ENCODE results near the gene DVL1.

Gene DVL1

GRCh38 chr1:1353389-1354151 lies 4.4 kb upstream of the DVL1 start:
- H4K20me1 ChIP-seq (ENCODE audit: insufficient read depth, low read length): no peaks in the 10 kb centered on the region
- H2AFZ ChIP-seq (ENCODE audit: low read depth, low read length): no peak overlapping the region
- H3K9me3 ChIP-seq (ENCODE audit: insufficient read depth, low read length): no peaks in the 10 kb centered on the region
- H3K36me3 ChIP-seq (replicated peaks; ENCODE audit: low read depth, low read length): no peaks in the 10 kb centered on the region
- H3K4me3 ChIP-seq (ENCODE audit: low read length): no peak overlapping the region
- no peak overlapping the region for H3K4me2 ChIP-seq (ENCODE audit: low read length)
- no peak for TF ChIP-seq EZH2phosphoT487 (IDR thresholded peaks at IDR 0.05; ENCODE audit: low read depth)
- TF ChIP-seq CTCF (IDR thresholded peaks at IDR 0.05; ENCODE audit: low read depth, low read length): no peak
- peaks cover 22% of the 10 kb centered on the region; the same call in 1 of the 2 replicates for H3K4me1 ChIP-seq (ENCODE audit: low read length)
- H3K27ac ChIP-seq (ENCODE audit: low read length): no peak overlapping the region
- H3K9ac ChIP-seq (ENCODE audit: low read length): no peak overlapping the region
- peaks cover 3% of the 10 kb centered on the region; the same call in 1 of the 2 replicates for H3K79me2 ChIP-seq (ENCODE audit: low read length)
- H3K27me3 ChIP-seq (ENCODE audit: low read depth, low read length): peaks cover 10% of the 10 kb centered on the region

GRCh38 chr1:1352786-1353388 lies 3.7 kb upstream of the DVL1 start:
- Histone ChIP-seq H3K9ac (ENCODE audit: low read length) (no peak overlapping the region), H3K4me1 (ENCODE audit: low read length) (peaks cover 17% of the 10 kb centered on the region), H3K36me3 (replicated peaks; ENCODE audit: low read depth, low read length) (no peaks in the 10 kb centered on the region), H3K79me2 (ENCODE audit: low read length) (peaks cover 10% of the 10 kb centered on the region), H3K4me3 (ENCODE audit: low read length) (no peak overlapping the region), H3K27me3 (ENCODE audit: low read depth, low read length) (peaks cover 4% of the 10 kb centered on the region), H3K4me2 (ENCODE audit: low read length) (no peak overlapping the region), H3K9me3 (ENCODE audit: insufficient read depth, low read length) (no peaks in the 10 kb centered on the region), H3K27ac (ENCODE audit: low read length) (no peak overlapping the region), H2AFZ (ENCODE audit: low read depth, low read length) (no peak overlapping the region), H4K20me1 (ENCODE audit: insufficient read depth, low read length) (peaks cover 2% of the 10 kb centered on the region; the same call in 1 of the 2 replicates)
- TF ChIP-seq EZH2phosphoT487 (IDR thresholded peaks at IDR 0.05; ENCODE audit: low read depth) (no peak), CTCF (IDR thresholded peaks at IDR 0.05; ENCODE audit: low read depth, low read length) (no peak)

GRCh38 chr1:1351511-1352427 lies 2.6 kb upstream of the DVL1 start:
- TF ChIP-seq CTCF (IDR thresholded peaks at IDR 0.05; ENCODE audit: low read depth, low read length) (no peak), EZH2phosphoT487 (IDR thresholded peaks at IDR 0.05; ENCODE audit: low read depth) (no peak)
- peaks cover 23% of the 10 kb centered on the region for H3K4me1 ChIP-seq (ENCODE audit: low read length)
- peaks cover 12% of the 10 kb centered on the region; the same call in 1 of the 2 replicates for H4K20me1 ChIP-seq (ENCODE audit: insufficient read depth, low read length)

More at GRCh38 chr1:1351511-1352427, 2.6 kb upstream of the DVL1 start:
- Histone ChIP-seq H3K36me3 (replicated peaks; ENCODE audit: low read depth, low read length) (no peaks in the 10 kb centered on the region), H3K27ac (ENCODE audit: low read length) (no peak overlapping the region), H3K4me3 (ENCODE audit: low read length) (peak overlapping the region; percentile 48; the same call in 1 of the 2 replicates), H2AFZ (ENCODE audit: low read depth, low read length) (no peak overlapping the region), H3K27me3 (ENCODE audit: low read depth, low read length) (no peaks in the 10 kb centered on the region), H3K9me3 (ENCODE audit: insufficient read depth, low read length) (no peaks in the 10 kb centered on the region), H3K79me2 (ENCODE audit: low read length) (peaks cover 21% of the 10 kb centered on the region), H3K4me2 (ENCODE audit: low read length) (peak overlapping the region; percentile 20), H3K9ac (ENCODE audit: low read length) (no peak overlapping the region)

Data from OCI-LY3 (cell line).